ENCODE measurements around the gene TARS3.

GRCh38 chr15:101672298-101672697 is 52.0 kb downstream of the TARS3 start:
- no peak for TF ChIP-seq CSRNP3 (CRISPR knock-in tag; IDR thresholded peaks at IDR 0.05)
- TF ChIP-seq RARB (CRISPR knock-in tag; IDR thresholded peaks at IDR 0.05), result no peak
- TF ChIP-seq CREB5 (CRISPR knock-in tag; IDR thresholded peaks at IDR 0.05; ENCODE audit: low read depth), result no peak
- TF ChIP-seq ARNTL (CRISPR knock-in tag; IDR thresholded peaks at IDR 0.05; ENCODE audit: borderline replicate concordance, low read depth), result no peak
- no peak for TF ChIP-seq POU6F1 (CRISPR knock-in tag; IDR thresholded peaks at IDR 0.05; ENCODE audit: borderline replicate concordance, low read depth)
- TF ChIP-seq PPARA (CRISPR knock-in tag; IDR thresholded peaks at IDR 0.05; ENCODE audit: borderline replicate concordance), result no peak
- TF ChIP-seq PATZ1 (CRISPR knock-in tag; IDR thresholded peaks at IDR 0.05; ENCODE audit: borderline replicate concordance), result no peak
- TF ChIP-seq ISL1 (CRISPR knock-in tag; IDR thresholded peaks at IDR 0.05), result no peak
- no peak for TF ChIP-seq ZFP3 (CRISPR knock-in tag; IDR thresholded peaks at IDR 0.05)
- TF ChIP-seq ZNF565 (CRISPR knock-in tag; conservative IDR thresholded peaks at IDR 0.05; ENCODE audit: low read depth), result no peak
- no peak for TF ChIP-seq ZNF70 (CRISPR knock-in tag; IDR thresholded peaks at IDR 0.05)
- TF ChIP-seq ZNF8 (CRISPR knock-in tag; IDR thresholded peaks at IDR 0.05), result no peak
